Mammary epithelial cell (primary cell): ENCODE measurements around the gene ILK.

ENCODE experiments used
- EZH2 ChIP-seq: IDR thresholded peaks from 2 replicates; pipeline ENCODE4 v1.6.1; 2012; ENCODE audit warnings: low read length, inconsistent platforms, borderline replicate concordance
- TF ChIP-seq, protein P1 (sequence below), 2 donors: IDR thresholded peaks in 1 of 2; conservative IDR thresholded peaks in 1 of 2; 2 replicates each; pipeline ENCODE4 v1.5.1; 2011 to 2012; ENCODE audit warnings: inconsistent platforms in 2 of 2, low read length in 2 of 2, mild to moderate bottlenecking in 2 of 2, control low read depth in 1 of 2, low read depth in 1 of 2; ENCODE audit not compliant: insufficient read depth in 1 of 2; ENCODE audit errors: extremely low read depth in 1 of 2

DNA sequence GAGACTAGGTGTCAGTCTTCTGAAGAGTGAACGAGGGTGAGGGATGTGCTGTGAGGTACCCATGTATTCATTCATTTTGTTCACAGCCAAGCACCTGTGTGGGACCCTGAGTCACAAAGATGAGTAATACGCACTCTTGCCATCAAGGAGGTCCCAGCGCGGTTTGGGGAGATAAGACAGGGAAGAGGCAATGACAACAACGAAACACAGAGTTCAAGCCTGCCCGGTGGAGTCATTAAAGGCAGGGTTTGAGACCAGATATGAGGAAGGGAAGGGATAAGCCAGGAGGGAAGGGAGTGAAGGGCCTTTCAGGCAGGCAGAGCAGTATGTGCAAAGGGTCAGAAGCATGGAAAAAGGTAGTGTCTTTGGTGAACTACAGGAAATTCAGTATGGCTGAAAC is 47.4 kb downstream of the ILK start:
- TF ChIP-seq, protein P1, sequence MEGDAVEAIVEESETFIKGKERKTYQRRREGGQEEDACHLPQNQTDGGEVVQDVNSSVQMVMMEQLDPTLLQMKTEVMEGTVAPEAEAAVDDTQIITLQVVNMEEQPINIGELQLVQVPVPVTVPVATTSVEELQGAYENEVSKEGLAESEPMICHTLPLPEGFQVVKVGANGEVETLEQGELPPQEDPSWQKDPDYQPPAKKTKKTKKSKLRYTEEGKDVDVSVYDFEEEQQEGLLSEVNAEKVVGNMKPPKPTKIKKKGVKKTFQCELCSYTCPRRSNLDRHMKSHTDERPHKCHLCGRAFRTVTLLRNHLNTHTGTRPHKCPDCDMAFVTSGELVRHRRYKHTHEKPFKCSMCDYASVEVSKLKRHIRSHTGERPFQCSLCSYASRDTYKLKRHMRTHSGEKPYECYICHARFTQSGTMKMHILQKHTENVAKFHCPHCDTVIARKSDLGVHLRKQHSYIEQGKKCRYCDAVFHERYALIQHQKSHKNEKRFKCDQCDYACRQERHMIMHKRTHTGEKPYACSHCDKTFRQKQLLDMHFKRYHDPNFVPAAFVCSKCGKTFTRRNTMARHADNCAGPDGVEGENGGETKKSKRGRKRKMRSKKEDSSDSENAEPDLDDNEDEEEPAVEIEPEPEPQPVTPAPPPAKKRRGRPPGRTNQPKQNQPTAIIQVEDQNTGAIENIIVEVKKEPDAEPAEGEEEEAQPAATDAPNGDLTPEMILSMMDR (conservative IDR thresholded peaks at IDR 0.05 in 1 of 2, IDR thresholded peaks at IDR 0.05 in 1 of 2; ENCODE audit: extremely low read depth in 1 of 2, insufficient read depth in 1 of 2, low read depth in 1 of 2, low read length in 2 of 2), result no peak
- no peak for TF ChIP-seq EZH2
